ENCODE measurements around the gene ANKS1A.

DNA sequence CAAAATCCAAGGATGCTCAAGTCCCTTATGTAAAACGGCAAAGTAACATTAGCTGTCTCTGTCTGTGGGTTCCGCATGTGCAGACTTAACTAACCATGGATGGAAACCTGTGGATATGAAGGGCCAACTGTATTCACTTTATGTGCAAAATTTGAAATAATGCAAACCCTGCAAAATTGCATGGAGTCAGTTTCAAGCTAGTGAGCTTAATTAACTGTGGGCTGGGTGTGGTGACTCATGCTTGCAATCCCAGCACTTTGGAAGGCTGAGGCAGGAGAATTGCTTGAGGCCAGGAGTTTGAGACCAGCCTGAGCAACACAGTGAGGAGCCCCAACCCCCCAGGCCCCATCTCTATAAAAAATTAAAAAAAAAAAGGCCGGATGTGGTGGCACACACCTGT, 81.4 kb downstream of the ANKS1A start:
- TF ChIP-seq POLR2A (IDR thresholded peaks at IDR 0.05) (no peak), CTCF (IDR thresholded peaks at IDR 0.05) (no peak)
